T47D (cell line): ENCODE results near the gene UBE2E2.

ENCODE experiments used
- DNase-seq, 2 experiments: peaks; one replicate each; pipeline versions ENCODE4 v3.0.0 to v3.0.0-alpha.2; 2011 to 2012; ENCODE audit warnings: low read depth in 1 of 2, low spot score in 1 of 2
- JUND ChIP-seq: IDR thresholded peaks from 2 replicates; pipeline ENCODE4 v1.6.1; 2012; ENCODE audit warnings: low read depth
- in situ Hi-C: cut with HindIII; loops from 2 replicates; pipeline ENCODE4 v1.10.0; 2016; ENCODE audit warnings: low sequenced_read_pairs, low pct_unique_long_range_greater_than_20kb

Gene UBE2E2

DNA sequence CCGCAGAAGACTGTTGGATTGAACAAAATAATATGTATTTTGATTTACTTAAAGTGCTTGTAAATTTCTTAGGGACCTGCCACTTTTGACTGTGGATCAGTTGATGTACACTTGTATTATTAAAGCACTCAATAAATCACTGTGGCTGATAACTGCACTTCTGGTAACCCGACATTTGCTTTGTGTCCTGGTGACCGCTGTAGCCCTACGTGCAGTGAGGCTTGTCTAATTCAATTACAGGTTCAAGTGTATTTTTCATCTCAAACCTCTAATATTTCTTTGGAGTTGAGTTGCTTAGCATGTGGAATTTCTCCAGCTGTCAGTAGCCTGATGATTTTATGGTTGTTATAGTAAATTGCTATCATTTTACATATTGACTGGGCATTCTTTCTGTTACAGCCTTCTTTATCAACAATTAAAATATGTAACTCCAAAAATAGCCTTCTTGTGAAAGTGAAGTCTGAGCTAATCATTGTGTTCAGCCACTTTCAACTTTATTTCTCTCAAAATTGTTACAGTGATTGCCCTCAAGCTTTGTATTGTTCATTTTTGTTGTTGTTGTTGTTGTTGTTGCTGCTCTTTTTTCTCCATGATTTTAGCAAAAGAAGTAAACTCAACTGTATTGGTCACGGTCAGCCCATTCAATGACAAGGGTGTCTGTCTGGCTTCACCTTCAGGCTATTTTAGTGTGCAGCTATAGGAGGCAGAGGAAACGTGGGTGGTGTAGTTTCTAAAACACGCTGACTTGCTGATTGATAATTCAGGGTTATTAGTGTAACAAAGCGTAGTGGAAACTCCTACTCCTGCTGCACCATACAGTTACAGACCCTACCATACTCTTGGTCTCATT lies 387.5 kb downstream of the UBE2E2 start:
- in situ Hi-C loops, result no loop called here
- DNase-seq, result no peak
- no peak for TF ChIP-seq JUND

- no peak for TF ChIP-seq JUND
- in situ Hi-C loops, result no loop called here
- no peak for DNase-seq
Measured at GRCh38 chr3:23591374-23591773, 388.2 kb downstream of the UBE2E2 start.

DNA sequence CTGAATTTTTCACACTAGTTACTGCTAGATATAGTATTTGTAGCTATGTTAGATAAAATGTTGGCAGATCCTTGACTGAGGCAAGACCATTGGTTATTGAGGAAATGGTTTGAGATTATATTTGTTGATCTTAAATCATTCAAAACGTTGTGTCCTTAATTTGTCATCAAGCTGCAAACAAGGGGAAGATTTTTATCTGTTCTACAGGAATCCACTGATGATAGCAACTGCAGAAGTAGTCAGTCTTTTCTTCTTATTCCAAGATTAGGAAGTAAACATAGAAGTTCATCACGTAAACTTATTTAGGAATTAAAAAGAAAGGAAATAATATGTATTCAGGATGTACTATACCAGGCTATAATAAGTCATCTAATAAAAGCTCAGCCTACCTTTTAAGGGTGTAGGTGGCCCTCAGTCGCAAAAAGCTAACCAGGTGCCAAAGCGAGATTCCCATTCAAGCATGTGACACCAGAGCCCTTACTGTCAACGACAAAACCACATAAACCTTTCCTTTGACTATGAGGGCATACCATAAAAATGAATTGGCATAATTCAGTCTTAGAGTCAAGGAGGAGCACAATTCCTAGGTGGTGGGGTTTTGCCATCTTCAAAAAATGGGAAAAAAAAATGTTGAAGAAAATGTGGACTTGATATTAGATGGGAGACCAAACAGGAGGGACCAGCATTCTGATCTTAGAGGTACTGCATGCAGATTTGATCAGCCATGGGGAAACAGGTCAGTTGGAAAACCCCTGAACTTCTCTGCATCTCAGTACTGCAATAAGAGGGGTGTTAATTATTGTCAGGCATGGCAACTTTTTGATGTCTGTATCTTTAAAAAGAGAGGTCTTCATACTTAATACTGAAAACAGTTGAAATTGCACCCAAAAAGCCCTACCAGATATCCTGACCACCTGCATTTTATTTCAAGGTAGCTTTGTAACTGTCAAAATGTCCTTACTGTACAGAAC lies 390.1 kb downstream of the UBE2E2 start:
- in situ Hi-C loops, result no loop called here
- DNase-seq, result no peak
- TF ChIP-seq JUND, result no peak

- in situ Hi-C loops, result no loop called here
- no peak for TF ChIP-seq JUND
- no peak for DNase-seq
Measured at GRCh38 chr3:23594066-23594465, 390.9 kb downstream of the UBE2E2 start.

DNA sequence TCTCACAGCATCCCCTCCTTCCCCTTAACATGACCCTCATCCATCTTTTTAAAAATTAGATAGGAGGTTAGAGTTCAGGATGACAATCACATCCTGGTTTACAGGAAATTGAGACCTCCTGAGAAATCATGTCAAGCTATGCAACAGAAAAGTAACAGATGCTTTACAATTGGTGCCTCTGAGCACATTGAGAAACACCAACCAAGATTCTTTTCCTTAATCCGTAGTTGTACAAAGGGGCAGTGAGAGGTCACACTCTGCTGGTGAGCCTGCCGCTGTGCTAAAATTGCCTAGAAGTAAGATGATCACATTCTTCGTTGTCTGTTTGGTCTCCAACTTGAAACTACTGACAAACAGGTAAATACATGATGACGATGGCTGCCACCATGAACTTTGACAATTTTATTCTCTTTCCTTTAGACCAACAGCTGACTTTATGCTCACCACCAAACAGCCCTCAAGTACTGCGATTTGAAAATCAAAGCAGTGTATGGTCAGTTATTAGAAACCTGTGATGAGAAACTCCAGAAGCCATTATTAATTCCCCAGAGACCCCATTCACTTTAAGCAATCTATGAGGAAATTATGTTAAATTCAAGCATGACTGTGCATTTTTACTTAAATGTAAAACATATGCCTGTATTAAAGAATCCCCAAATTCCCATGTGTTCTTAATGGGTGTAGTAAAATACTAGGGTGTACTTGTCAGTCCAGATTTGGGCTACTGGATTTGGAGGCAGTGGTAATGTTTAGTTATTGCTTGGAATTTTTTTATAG lies 392.0 kb downstream of the UBE2E2 start:
- DNase-seq, result no peak
- in situ Hi-C loops, result no loop called here
- TF ChIP-seq JUND, result no peak

- DNase-seq, result no peak
- in situ Hi-C loops, result no loop called here
- TF ChIP-seq JUND, result no peak
Measured at GRCh38 chr3:23595851-23596250, 392.7 kb downstream of the UBE2E2 start.

- no peak for TF ChIP-seq JUND
- peak; percentile 20 to 85 for DNase-seq
- in situ Hi-C loops, result no loop called here
Measured at GRCh38 chr3:23600167-23600871, 397.2 kb downstream of the UBE2E2 start.

GRCh38 chr3:23601091-23601822 lies 398.1 kb downstream of the UBE2E2 start:
- DNase-seq, result no peak
- in situ Hi-C loops, result no loop called here
- no peak for TF ChIP-seq JUND

- in situ Hi-C loops, result no loop called here
- DNase-seq, result no peak
- TF ChIP-seq JUND, result no peak
Measured at GRCh38 chr3:23602971-23603370, 399.8 kb downstream of the UBE2E2 start.

DNA sequence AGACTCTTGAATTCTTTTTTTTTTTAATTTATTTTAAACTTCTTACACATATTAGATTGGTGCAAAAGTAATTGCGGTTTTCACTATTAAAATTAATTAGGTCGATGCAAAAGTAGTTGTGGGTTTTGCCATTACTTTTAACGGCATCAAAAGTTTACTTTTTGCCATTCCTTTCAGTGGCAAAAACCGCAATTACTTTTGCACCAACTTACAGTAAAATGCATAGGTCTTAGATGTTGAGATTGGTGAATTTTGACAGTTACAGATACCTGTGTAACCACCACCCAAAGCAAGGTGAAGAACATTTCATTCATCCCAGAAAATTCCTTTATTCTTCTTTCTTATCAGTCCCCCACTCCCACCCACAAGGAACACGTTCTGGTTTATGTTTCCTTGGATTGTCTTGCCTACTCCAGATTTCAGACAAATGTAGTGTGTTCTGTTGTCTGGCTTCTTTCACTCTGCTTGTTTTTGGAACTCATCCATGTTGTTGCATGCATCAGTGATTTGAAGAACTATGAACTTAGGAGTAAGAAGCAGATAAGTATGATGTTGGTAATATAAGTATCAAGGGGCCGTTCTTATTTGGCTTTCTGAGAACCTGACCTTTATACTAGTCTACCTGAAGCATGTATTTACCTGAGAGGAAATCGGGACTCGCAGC lies 404.2 kb downstream of the UBE2E2 start:
- no peak for DNase-seq
- no peak for TF ChIP-seq JUND
- in situ Hi-C loops, result no loop called here

GRCh38 chr3:23608650-23609049 lies 405.5 kb downstream of the UBE2E2 start:
- no peak for DNase-seq
- in situ Hi-C loops, result no loop called here
- no peak for TF ChIP-seq JUND
